Keratinocyte (primary cell): ENCODE measurements around the gene EPB41L4B. TPM values are rescaled to one million over a fixed set of nuclear protein-coding genes. Genes with fewer than 3 reads are reported as not detected.

Experiments
- DNase-seq: peaks from one replicate; pipeline ENCODE4 v3.0.0-alpha.2; 2011; ENCODE audit warnings: low read depth, missing footprints, low spot score
- FAIRE-seq: peaks from 2 replicates; lab custom pipeline; 2011; peaks lifted over from hg19 to GRCh38; lab: Jason Lieb, UNC
- H2AFZ ChIP-seq: 2 replicates; pipeline ENCODE4 v1.6.0; 2012; ENCODE audit warnings: low read length, control low read depth, inconsistent platforms; ENCODE audit not compliant: control insufficient read depth
- H3K27ac ChIP-seq: 2 replicates; pipeline ENCODE4 v1.5.1; 2011; ENCODE audit warnings: low read length; ENCODE audit not compliant: control insufficient read depth, insufficient read depth
- H3K27me3 ChIP-seq: 3 replicates; pipeline ENCODE4 v1.6.0; 2011; ENCODE audit warnings: low read length; ENCODE audit not compliant: control insufficient read depth, insufficient read depth; ENCODE audit errors: extremely low read depth
- H3K36me3 ChIP-seq, 2 experiments: 2 replicates in 1 of 2; 3 replicates in 1 of 2; pipeline ENCODE4 v1.5.1; 2011; ENCODE audit warnings: low read length in 2 of 2, mild to moderate bottlenecking in 1 of 2; ENCODE audit not compliant: control insufficient read depth in 2 of 2, insufficient read depth in 2 of 2; ENCODE audit errors: extremely low read depth in 1 of 2
- H3K4me1 ChIP-seq: 3 replicates; pipeline ENCODE4 v1.5.1; 2011; ENCODE audit warnings: low read length; ENCODE audit not compliant: control insufficient read depth, insufficient read depth; ENCODE audit errors: extremely low read depth
- H3K4me2 ChIP-seq: 3 replicates; pipeline ENCODE4 v1.6.0; 2011; ENCODE audit warnings: low read depth, low read length; ENCODE audit not compliant: control insufficient read depth, insufficient read depth; ENCODE audit errors: extremely low read depth
- H3K4me3 ChIP-seq, 3 experiments: fragments of 200-600 bp in 1 of 3; sonication (generic) in 1 of 3; 2 replicates in 2 of 3; 3 replicates in 1 of 3; pipeline ENCODE4 v1.5.1; 2011 to 2016; ENCODE audit warnings: low read length in 3 of 3, mild to moderate bottlenecking in 3 of 3, control low read depth in 2 of 3, inconsistent platforms in 1 of 3, low read depth in 1 of 3, mixed read lengths in 1 of 3, mixed run types in 1 of 3, moderate library complexity in 1 of 3; ENCODE audit not compliant: control insufficient read depth in 2 of 3, insufficient read depth in 2 of 3; ENCODE audit errors: extremely low read depth in 1 of 3
- H3K79me2 ChIP-seq: 2 replicates; pipeline ENCODE4 v1.6.0; 2012; ENCODE audit warnings: low read length; ENCODE audit not compliant: control insufficient read depth, insufficient read depth
- H3K9ac ChIP-seq: 3 replicates; pipeline ENCODE4 v1.6.0; 2011; ENCODE audit warnings: low read length; ENCODE audit not compliant: control insufficient read depth, insufficient read depth; ENCODE audit errors: extremely low read depth
- H3K9me1 ChIP-seq: 3 replicates; pipeline ENCODE4 v1.6.0; 2011; ENCODE audit warnings: low read length; ENCODE audit not compliant: control insufficient read depth, insufficient read depth; ENCODE audit errors: extremely low read depth
- H3K9me3 ChIP-seq: 2 replicates; pipeline ENCODE4 v1.5.1; 2012; ENCODE audit warnings: low read depth, low read length; ENCODE audit not compliant: control insufficient read depth
- H4K20me1 ChIP-seq: 3 replicates; pipeline ENCODE4 v1.6.0; 2011; ENCODE audit warnings: low read length; ENCODE audit not compliant: control insufficient read depth, insufficient read depth; ENCODE audit errors: extremely low read depth
- CTCF ChIP-seq, 3 experiments: IDR thresholded peaks in 1 of 3; conservative IDR thresholded peaks in 1 of 3; optimal IDR thresholded peaks in 1 of 3; 2 replicates in 2 of 3; 3 replicates in 1 of 3; pipeline versions ENCODE3 to v1.5.1; 2011; ENCODE audit warnings: low read length in 3 of 3, mild to moderate bottlenecking in 3 of 3, moderate library complexity in 2 of 3, control low read depth in 1 of 3, inconsistent platforms in 1 of 3; ENCODE audit not compliant: insufficient read depth in 2 of 3; ENCODE audit errors: extremely low read depth in 1 of 3
- EZH2 ChIP-seq: IDR thresholded peaks from one replicate; pipeline ENCODE4 v1.6.1; 2012; ENCODE audit warnings: inconsistent platforms, mild to moderate bottlenecking, low read length, moderate library complexity
- dilution Hi-C: fragments of 300-500 bp; cut with MboI; formaldehyde crosslinking; loops from one replicate; pipeline ENCODE4 v1.7.0; 2020; ENCODE audit warnings: low sequenced_read_pairs; ENCODE audit not compliant: extremely low pct_ligation_motif_present
- polyA plus RNA-seq, 5 experiments: library from polyadenylated mRNA; depleted of rRNA in 3 of 5; stranded (reverse) in 3 of 5; stranded (forward) in 1 of 5; unstranded in 1 of 5; fragments of >200 nt; gene quantifications; 1 replicate in 1 of 5; 2 replicates in 3 of 5; 3 replicates in 1 of 5; pipeline versions ENCODE4 v1.2.1 to v1.2.3, GENCODE V29; 2011 to 2012; ENCODE audit warnings: missing spikeins in 2 of 5, low read depth in 1 of 5, low replicate concordance in 1 of 5

Gene EPB41L4B
- polyA plus RNA-seq, 1 donor (not counting 4 experiments of a cell fraction or from before 2014, with no cell fraction given) = 13.7 TPM

DNA sequence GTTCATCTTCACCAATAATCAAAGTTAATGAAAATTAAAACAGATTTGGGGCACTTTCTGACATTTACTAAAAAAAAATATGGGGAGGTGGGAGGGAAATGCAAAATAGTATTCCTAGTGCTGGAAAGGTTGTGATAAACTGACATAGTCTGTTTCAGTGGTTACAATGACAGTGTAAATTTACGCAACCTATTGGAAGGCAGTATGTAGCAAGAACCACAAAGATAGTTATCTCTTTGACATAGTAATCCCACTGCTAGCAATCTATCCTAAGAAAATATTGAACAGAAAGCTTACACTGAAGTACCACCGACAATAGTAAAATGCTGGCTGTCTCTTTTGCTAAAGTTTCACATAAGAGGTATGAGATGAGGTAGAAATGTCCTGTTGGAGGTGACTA, 15.1 kb upstream of the EPB41L4B start:
- no peaks in the 10 kb centered on the region for H3K79me2 ChIP-seq
- no peak for TF ChIP-seq EZH2
- no peak for TF ChIP-seq CTCF (optimal IDR thresholded peaks at IDR 0.05 in 1 of 3, IDR thresholded peaks at IDR 0.05 in 1 of 3, conservative IDR thresholded peaks at IDR 0.05 in 1 of 3; ENCODE audit: extremely low read depth in 1 of 3, insufficient read depth in 2 of 3, low read length in 3 of 3)
- H4K20me1 ChIP-seq = no peaks in the 10 kb centered on the region
- H3K4me2 ChIP-seq = no peak overlapping the region
- no peaks in the 10 kb centered on the region for H3K27me3 ChIP-seq
- H3K4me3 ChIP-seq = no peak overlapping the region
- H3K9me3 ChIP-seq = no peaks in the 10 kb centered on the region
- no peak overlapping the region for H2AFZ ChIP-seq
- no peak overlapping the region for H3K27ac ChIP-seq
- DNase-seq (no peak), FAIRE-seq (no peak)
- peaks cover 9% of the 10 kb centered on the region for H3K4me1 ChIP-seq
- H3K36me3 ChIP-seq = no peaks in the 10 kb centered on the region
- dilution Hi-C loops = no loop called here
- H3K9ac ChIP-seq = no peak overlapping the region
- H3K9me1 ChIP-seq = no peaks in the 10 kb centered on the region

- DNase-seq = no peak
- TF ChIP-seq EZH2 = no peak
- TF ChIP-seq CTCF (optimal IDR thresholded peaks at IDR 0.05 in 1 of 3, IDR thresholded peaks at IDR 0.05 in 1 of 3, conservative IDR thresholded peaks at IDR 0.05 in 1 of 3; ENCODE audit: extremely low read depth in 1 of 3, insufficient read depth in 2 of 3, low read length in 3 of 3) = no peak
- Histone ChIP-seq H3K4me1 (peaks cover 14% of the 10 kb centered on the region), H3K4me3 (no peak overlapping the region), H3K79me2 (no peaks in the 10 kb centered on the region), H3K9me3 (no peaks in the 10 kb centered on the region), H3K36me3 (no peaks in the 10 kb centered on the region), H3K9ac (no peak overlapping the region), H3K9me1 (no peaks in the 10 kb centered on the region), H3K27me3 (no peaks in the 10 kb centered on the region), H2AFZ (no peak overlapping the region), H4K20me1 (no peaks in the 10 kb centered on the region), H3K27ac (no peak overlapping the region), H3K4me2 (no peak overlapping the region)
- FAIRE-seq = no peak
- dilution Hi-C loops = no loop called here
These were observed 14.3 kb upstream of the EPB41L4B start for GRCh38 chr9:109335121-109335520.
